Mesangial cell (primary cell): ENCODE data around the gene DAGLB. TPM values are rescaled to one million over a fixed set of nuclear protein-coding genes. Genes with fewer than 3 reads are reported as not detected.

ENCODE experiments used
- total RNA-seq: library from RNA; depleted of rRNA; stranded (reverse); fragments of >200 nt; gene quantifications from 2 replicates; pipeline ENCODE4 v1.2.3, GENCODE V29; 2015

Gene DAGLB
- 9.3 and 19.4 TPM in 2 replicates for total RNA-seq

GRCh38 chr7:6447581-6448199 lies at the start of gene DAGLB:
DAGLB (minus strand) TSS chr7:6447954; CDS start chr7:6447842, 112 bp downstream.

Other genes with a start within 250 kb of the DAGLB start
- gene CYTH3, start 175.3 kb downstream of the DAGLB start, total RNA-seq = 27.2 and 41.1 TPM in 2 replicates
- gene FAM220A, start 99.0 kb downstream of the DAGLB start, total RNA-seq = 10.9 and 14.5 TPM in 2 replicates
- gene RAC1, start 73.4 kb downstream of the DAGLB start, total RNA-seq = 146 and 153 TPM in 2 replicates
- 98.9 and 159 TPM in 2 replicates for gene KDELR2, start 36.2 kb upstream of the DAGLB start, total RNA-seq
- gene GRID2IP, start 103.5 kb upstream of the DAGLB start, total RNA-seq = under 0.01 and 0.25 TPM in 2 replicates
- gene ZDHHC4, start 129.5 kb upstream of the DAGLB start, total RNA-seq = 44.0 and 67.8 TPM in 2 replicates
- gene INTS15, start 142.1 kb upstream of the DAGLB start, total RNA-seq = 23.8 and 29.5 TPM in 2 replicates
- gene ZNF853, start 167.7 kb upstream of the DAGLB start, total RNA-seq = 6.8 and 31.1 TPM in 2 replicates
- 10.8 and 17.1 TPM in 2 replicates for gene ZNF316, start 189.4 kb upstream of the DAGLB start, total RNA-seq